GM21447 (cell line): ENCODE data around the gene SLC34A1.
"Not testable (repeated sequence)": the region's sequence is repeated elsewhere in the genome, so short reads cannot be mapped to it uniquely, and the experiment has no call there.

Experiments
- ATAC-seq: cut with Tn5 transposase; IDR thresholded peaks from one replicate; pipeline ENCODE4 v1.9.1; 2021; ENCODE audit not compliant: unreplicated experiment

The SLC34A1 gene

DNA sequence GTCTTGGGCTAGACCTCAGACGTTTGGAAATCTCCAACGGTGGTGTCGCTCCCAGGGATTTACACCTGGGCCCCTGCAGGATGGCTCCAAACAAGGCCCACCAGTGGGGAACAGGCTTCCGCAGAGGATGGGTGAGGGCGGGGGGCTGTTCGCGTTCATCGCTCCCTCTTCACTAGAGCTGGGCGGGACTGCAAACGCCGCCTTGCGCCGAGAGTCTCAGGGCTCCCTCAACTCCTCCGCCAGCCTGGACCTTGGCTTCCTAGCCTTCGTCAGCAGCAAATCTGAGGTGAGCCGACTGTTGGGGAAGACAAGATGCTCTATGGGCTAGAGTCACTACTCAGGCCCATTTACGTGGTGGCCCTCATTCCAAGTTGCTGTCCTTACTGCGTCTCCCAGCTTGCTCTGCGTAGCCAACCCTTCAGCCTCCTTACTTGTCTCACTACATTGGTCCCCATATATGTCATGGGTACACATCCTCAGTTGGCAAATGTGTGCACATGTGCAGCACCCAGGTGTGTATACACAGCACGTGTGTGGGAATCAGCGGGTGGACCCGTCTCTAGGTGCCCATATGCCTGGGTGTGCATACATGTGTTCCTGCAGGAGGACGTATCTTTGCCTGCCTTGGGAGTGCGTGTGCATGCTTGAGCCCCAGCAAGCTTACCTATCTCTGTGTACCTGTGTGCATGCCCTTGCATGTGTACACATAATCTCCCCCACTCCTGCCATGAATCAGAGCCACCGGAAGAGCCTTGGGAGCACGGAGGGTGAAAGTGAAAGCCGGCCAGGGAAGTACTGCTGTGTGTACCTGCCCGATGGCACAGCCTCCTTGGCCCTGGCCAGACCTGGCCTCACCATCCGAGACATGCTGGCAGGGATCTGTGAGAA, 16.0 kb upstream of the SLC34A1 start:
- no peak for ATAC-seq

- ATAC-seq: no peak
Measured at GRCh38 chr5:177368869-177369644, 15.2 kb upstream of the SLC34A1 start.

DNA sequence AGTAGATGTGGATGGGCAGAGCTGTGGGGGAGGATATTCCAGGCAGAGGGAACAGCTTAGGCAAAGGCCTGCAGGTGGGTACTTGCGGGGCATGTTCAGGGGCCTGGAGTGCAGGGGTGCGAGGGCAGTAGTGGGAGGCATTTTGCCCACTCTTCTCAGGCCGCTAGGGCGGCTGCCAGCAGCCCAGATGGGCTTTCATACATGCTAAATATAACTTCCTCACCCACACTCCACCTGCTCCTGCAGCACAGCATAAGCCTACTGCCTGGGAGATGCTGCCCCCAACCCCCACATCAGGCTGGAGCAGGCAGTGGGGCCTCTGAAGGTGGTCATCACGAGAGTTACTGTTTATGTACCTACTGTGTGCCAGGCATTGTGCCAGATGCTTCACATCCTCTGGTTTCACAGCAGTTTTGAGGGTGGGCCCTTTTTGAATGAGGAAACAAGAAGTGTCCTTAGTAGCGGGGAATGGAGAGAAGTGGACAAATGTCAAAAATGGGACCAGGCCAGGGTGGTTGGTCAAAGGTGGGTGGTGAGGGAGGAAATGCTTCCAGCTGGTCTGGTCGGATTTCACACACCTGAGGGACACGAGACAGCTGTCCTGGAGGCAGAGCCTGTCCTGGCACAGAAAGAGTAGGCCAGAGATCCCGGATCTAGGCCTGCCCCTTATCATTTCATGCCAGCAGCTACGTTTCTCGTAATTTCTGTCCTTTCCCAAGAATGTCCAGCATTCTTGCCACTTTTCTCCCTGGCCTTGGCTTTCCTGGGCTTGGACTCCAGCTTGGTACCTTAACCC, 14.4 kb upstream of the SLC34A1 start:
- no peak for ATAC-seq

DNA sequence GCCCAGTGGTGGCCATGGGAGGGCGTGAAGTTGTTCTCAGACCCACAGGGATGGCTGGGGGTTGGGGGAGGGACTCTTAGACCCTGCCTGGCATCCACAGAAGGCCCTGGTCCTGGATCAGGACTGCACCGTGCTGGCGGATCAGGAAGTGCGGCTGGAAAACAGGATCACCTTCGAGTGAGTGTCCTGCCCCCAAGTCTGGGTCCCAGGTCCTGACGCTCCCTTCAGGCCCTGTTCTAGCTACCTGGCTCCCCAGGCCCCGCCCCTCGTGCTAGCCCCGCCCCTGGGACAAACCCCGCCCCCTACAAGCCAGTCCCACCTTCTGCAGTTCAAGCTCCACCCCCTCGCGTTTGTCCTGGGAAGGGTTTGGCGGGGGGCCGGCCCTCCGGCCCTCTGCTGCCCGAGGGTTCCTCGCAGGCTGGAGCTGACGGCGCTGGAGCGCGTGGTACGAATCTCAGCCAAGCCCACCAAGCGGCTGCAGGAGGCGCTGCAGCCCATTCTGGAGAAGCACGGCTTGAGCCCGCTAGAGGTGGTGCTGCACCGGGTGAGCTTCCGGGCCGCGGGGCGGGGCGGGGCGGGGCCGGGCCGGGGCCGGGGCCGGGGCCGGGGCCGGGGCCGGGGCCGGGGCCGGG, 13.6 kb upstream of the SLC34A1 start:
- peak; percentile 36 for ATAC-seq

- no peak for ATAC-seq
Measured at GRCh38 chr5:177371120-177372033, 12.9 kb upstream of the SLC34A1 start.

GRCh38 chr5:177372034-177372896, 12.0 kb upstream of the SLC34A1 start:
- no peak for ATAC-seq

DNA sequence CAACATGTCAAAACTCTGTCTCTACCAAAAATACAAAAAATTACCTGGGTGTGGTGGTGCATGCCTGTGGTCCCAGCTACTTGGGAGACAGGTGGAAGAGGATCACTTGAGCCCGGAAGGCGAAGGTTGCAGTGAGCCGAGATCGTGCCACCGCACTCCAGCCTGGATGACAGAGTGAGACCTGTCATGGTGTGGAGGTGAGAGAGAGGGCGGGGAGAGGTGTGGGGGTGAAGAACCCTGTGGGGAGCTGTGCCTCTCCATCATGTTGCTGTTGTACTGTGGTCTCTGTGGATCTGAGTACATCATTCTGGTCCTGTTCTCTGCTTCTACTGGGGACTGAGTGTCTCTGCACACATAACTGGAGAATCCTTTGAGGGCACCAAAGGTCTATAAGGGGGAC, 11.3 kb upstream of the SLC34A1 start:
- ATAC-seq: no peak

DNA sequence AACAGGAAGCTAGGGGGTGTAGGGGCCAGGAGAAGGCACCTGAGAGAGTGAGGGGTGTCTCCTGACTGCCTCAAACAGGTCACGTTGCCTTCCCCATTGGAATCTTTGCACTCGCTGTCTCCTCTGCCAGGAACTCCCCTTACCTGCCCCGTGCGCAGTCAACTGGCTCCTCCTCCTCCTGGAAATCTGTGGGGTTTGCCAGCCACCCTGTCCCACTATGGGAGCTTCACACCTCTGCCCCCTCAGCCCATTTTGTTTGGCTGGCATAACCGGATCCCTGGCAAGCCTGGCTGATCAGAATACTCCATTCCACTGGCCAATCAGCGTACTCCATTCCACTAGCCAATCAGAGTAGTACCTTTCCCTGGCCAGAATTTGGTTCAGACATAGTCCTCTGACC, 10.4 kb upstream of the SLC34A1 start:
- ATAC-seq: no peak

DNA sequence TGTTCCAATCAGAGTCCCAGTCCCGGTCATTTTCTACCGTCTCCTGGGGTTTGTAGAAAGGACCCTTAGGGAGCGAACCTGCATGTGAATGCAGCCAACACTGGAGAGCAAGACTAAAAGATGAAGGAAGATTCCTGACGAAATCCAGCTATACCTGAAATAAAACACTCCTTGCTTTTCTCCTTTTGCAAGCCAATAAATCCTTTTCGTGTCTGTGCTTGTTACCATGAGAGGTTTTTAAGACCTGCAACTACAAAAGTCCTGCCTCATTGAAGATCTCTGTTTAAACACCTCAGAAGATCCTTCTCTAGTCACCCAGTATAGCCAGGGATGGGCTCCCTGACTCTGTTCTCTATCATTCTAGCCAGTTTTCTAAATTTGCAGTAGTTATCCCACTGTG, 10.0 kb upstream of the SLC34A1 start:
- ATAC-seq: no peak

- ATAC-seq: not testable (repeated sequence)
Measured at GRCh38 chr5:177375516-177375915, 8.7 kb upstream of the SLC34A1 start.

DNA sequence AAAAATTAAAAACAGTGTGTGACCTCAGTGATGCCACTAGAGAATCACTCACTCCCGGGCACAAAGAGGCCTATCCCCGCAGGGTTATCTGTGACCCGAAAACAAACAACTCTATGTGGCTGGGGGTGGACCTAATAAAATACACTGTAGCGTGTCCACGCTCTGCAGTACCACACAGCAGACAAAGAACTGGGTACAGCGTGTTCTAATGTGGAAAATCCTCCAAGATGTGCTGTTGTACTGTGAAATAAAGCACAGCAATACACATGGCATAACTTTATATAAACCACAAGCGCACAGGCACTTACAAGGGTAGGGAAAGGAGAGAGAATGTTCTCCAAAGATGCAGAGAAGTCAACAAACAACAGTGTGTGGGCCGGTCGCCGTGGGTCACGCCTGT, 8.1 kb upstream of the SLC34A1 start:
- no peak for ATAC-seq

GRCh38 chr5:177377851-177378776, 6.1 kb upstream of the SLC34A1 start:
- no peak for ATAC-seq

- peak; percentile 67 for ATAC-seq
Measured at GRCh38 chr5:177378884-177379883, 5.0 kb upstream of the SLC34A1 start.

GRCh38 chr5:177380805-177381126, 3.5 kb upstream of the SLC34A1 start:
- ATAC-seq: no peak

DNA sequence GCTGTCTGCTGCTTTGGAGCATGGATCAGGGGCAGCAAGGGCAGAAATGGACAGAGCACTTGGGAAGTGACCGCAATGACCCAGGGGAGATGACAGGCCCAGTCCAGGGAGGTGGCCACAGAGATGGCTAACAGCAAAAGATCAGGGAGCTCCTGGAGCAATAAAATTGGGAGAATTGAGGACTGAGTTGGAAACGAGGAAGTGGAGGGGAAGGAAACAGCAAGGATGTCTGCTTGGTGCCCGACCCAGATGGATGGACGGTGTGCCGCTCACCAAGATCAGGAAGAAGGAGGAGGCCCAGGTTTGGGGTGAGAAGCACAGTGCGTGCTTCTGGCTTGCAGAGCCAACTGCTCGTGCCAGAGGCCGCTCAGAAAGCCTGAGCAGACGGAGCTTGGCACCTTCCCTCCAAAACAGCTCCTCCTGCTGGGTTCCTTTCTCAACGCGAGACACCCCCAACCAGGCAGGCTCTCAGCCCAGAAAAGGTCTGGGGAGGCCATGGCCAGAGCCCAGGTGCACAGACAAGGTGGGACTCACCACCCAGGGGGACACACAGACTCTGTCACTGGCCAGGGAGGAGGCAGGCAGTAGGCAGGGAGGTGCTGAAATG, 1.7 kb upstream of the SLC34A1 start:
- ATAC-seq: no peak

DNA sequence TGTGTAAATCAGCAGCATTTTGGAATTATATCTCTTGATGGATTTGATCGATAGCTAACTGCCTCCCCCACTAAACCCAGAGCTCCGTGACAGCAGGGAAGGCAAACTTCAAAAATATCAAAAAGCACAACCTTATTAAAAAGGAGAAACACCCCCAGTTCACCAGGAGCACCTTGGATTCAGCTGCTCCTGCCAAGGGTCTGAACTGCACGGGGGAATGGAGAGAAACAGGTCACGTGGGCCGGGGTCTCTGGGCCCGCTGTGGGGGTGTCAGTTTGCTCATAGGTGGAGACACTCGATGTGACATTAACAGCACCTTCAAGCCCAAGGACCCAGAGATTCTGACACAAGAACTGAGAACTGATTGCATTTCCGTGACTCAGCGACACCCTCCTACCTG, 1.1 kb upstream of the SLC34A1 start:
- ATAC-seq: no peak
